ENCODE data around the gene NKD1.
"Not testable (repeated sequence)": the region's sequence is repeated elsewhere in the genome, so short reads cannot be mapped to it uniquely, and the experiment has no call there.

The NKD1 gene

DNA sequence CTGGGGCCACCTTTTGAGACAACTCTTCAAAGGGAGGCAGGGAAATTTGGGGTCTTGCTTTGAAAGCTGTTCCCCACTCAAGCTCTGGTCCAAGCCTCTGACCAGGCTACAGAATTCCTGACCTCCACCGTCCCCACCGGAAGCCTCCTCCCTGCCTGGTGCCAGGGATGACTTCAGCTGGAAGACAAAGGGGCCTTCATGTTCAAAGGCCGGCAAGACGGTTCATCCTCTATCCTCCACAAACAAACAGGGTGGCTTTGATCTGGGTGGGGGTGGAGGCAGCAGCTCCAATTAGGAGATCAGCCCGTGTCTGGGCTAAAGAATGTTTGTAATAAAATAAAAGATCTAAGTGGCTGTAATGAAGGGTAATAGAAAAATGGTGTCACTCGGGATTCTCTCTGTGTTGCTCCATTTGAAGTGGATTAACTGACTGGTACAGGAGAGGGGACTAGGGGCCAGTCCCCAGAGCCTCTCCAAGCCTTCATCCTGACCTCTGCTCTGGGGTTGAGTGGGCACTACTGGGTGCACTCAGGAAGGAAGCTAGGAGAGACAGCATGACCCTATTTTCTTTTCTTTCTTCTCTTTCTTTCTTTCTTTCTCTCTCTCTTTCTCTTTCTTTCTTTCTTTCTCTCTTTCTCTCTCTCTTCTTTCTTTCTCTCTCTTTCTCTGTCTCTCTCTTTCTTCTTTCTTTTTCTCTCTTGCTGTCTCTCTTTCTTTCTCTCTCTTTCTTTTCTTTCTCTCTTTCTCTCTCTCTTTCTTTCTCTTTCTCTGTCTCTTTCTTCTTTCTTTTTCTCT is 27.5 kb upstream of the NKD1 start:
- DNase-seq: no peak

GRCh38 chr16:50521246-50521900 is 26.8 kb upstream of the NKD1 start:
- DNase-seq: no peak

GRCh38 chr16:50522324-50522723 is 25.9 kb upstream of the NKD1 start:
- no peak for DNase-seq

DNA sequence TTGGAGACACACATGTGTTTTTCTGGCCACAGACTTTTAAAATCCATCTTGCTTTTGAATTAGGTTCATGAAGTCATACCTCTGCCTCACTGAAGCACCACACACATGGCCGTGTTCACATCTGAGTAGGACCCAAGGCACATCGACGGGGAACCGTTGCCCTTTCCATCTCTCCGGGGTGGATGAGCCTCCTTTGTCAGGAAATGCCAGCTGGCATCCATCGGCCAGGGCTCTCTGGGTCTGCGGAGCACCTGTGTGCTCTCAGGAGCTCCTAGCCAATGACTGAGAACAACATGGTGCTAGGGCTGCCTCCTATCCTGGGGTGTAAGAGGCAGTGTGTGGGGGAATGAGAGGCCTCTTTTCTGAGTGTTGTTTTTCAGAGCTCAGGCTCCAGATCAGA is 24.5 kb upstream of the NKD1 start:
- no peak for DNase-seq

DNA sequence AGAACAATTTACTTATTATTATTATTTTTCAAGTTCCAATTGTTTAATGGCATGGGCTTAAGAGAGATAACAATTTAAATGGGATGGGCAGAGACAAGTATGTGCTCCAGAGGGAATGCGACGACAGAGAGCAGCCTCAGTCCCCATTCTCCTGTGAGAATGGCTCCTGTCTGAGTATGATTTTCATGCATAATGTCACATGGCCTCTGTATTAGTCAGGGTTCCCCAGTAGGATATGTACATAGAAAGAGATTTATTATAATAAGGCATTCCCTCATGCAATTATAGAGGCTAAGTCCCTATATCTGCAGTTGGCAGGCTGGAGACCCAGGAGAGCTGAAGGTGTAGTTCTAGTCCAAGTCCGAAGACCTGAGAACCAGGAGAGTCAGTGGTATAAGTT is 22.9 kb upstream of the NKD1 start:
- DNase-seq: no peak

DNA sequence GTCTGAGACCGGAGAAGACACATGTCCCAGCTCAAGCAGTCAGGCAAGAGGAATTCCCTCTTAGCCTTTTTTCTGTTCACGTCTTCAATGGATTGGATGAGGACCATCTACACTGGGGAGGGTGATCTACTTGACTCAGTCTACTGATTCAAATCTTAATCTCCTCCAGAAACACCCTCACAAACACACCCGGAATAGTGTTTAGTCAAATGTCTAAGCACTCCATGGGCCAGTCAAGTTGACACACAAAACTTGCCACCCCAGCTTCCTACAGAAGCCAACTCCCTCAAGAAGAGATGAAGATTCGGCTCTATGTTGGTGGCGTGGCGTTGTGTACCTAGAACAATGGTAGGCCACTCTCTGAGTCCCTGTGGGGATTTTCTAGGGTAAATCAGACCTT is 22.5 kb upstream of the NKD1 start:
- DNase-seq: no peak

DNA sequence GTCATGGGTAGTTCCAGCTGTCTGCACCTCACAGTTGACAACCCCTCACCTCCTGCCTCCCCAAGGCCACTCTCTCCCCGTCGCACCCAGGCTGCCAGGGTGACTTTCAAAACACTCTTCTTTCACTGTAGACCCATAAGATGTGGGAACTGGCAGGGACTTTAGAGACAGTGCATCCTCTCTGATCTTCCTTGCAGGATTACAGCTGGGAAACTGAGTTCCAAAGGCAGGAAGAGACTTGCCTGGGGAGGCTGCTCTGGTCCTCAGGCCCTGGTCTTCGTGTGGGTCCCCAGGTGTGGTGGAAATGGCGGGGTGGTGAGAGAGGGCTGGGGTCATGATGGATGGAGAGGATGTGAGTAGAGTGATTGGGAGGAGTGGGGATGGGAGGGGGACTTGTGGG is 21.9 kb upstream of the NKD1 start:
- DNase-seq: no peak

- DNase-seq: no peak
Measured at GRCh38 chr16:50526796-50527195, 21.4 kb upstream of the NKD1 start.

DNA sequence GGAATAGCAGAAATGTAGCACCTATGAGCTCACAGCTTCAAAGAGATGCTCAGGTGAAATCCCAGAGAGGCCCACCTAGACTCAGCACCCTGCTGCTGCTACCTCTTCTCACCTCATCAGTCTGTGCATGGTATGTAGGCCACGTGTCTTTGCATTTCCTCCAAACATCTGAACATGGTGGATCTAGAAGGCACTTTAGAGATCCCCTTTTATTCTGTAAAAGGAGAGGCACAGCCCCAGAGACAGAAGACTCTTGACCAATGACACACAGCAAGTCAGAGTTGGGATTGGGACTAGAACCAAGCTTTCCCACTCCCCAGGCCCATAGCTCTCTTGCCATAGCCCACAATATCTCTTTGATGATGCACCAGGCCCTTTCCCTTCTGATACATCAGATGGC is 19.4 kb upstream of the NKD1 start:
- DNase-seq: no peak

DNA sequence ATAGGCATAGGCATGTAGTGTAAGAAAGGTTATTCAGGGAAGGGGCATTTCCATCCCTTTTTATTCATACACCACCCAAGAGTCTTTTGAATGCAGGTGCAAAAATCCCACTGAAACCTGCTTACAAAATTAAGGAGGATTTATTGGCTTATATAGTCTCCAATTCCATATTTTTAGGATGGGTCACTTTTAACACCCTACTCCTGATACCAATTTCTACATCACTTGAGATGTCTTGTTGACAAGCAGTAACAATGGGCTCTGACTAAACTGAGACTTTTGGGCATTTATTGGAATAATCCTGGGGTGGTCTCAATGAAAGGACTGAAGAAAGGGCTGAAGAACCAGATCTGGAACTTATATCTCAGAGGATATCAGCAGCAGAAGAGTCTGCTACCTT is 18.9 kb upstream of the NKD1 start:
- no peak for DNase-seq

- no peak for DNase-seq
Measured at GRCh38 chr16:50530277-50531236, 17.6 kb upstream of the NKD1 start.

- no peak for DNase-seq
Measured at GRCh38 chr16:50531359-50531758, 16.8 kb upstream of the NKD1 start.

DNA sequence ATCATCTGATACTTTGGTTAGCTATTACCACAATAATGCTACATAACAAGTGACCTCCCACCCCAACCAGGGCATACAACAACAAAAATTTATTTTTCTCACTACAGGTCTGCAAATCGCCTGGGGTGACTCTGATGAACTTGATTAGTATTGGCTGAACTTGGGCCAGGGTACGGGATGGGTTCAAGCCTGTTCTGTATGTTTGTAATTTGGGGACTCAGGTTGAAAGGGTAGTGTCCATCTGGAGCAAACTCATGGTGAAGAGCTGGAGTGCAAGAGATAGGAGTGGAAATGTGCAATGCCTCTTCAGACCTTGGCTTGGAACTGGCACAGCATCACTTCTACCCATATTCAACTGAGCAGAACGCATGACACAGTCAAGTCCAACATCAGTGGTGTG is 16.3 kb upstream of the NKD1 start:
- DNase-seq: no peak

DNA sequence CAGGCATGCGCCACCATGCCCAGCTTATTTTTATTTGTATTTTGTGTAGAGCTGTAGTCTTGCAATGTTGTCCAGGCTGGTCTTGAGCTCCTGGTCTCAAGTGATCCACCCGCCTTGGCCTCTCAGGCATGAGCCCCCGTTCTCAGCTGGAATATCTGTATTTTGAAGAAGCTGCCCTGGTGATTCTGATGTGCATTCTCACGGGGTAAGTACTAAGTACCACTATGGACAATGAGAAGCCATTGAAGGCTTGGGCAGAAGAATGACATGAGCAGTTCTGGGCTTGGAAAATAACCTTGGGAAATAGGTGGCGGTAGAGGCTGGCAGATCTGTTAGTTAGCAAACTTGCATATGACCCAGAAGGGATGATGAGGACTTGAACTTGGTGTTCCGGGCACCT is 15.6 kb upstream of the NKD1 start:
- no peak for DNase-seq

- no peak for DNase-seq
Measured at GRCh38 chr16:50533317-50533716, 14.9 kb upstream of the NKD1 start.

DNA sequence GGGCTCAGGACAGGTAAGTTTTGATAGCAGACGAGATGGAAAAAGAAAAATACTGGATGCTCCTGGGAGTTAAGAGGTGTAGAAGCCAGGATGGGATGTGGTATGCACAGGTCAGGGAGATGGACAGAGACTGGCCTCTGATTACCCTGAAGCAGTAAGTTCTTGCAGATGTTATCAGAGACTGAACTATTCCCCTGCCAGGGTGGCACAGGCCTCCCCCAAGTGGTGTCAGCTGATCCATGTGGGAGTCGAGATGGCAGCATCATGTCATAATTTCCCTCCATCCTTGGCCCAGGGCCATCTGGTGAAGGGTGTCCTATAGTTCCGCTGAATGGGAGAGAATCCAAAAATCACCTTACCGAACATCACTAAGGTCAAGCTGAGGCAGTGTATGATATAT is 14.1 kb upstream of the NKD1 start:
- no peak for DNase-seq

- no peak for DNase-seq
Measured at GRCh38 chr16:50534556-50534955, 13.6 kb upstream of the NKD1 start.

DNA sequence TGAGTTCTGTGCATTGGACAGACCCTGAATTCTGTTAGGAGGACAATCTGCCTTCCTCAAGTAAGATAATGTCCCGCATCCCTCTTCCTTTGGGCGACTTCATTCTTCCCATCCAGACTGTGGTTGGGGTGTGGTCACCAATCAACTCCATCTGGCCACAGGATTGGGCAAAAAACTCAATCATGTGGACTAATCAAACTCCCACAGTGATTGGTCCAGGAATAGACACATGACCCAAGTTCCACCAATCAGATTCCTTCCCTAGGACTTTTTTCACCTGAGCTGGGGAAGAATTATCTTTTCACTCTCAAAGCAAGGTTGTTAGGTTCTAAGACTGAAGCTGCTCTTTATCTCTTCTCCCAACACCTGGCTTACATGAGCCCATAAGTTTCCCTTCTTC is 13.2 kb upstream of the NKD1 start:
- no peak for DNase-seq

DNA sequence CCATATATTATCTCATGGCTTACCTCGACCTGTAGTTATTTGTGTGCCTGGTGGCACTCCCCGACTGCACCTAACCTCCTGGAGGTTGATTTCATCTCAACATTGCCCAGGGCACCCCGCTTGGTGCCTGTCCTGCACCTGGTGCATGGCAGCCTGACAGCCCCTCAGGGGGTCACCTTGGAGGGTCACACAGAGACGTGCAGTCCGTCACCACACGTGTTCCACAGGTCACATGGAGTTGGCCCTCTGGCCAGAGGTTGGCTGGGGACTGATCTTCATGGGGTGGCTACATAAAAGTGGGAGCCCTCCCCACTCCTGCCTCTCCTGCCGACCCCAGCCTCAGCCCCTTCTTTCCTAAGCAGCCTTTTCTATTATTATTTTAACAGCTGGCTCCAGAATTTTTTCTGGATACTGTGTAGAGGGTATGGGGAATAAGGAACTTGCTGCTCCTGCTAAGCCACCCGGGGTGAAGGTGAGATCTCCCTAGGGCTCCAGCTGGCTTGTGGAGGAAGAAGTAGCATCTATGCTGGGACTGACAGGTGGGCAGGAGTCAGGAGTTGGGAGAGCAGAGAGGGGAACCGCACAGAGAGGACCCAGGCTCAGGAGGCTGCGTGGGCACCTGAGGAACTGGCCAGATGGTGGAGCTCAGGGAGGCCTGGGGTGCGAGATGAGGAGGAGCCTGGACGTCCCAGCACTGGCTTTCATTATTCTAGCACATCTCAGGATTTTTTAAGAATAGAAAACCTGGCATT is 12.5 kb upstream of the NKD1 start:
- DNase-seq: no peak

- DNase-seq: not testable (repeated sequence)
Measured at GRCh38 chr16:50536258-50536645, 11.9 kb upstream of the NKD1 start.

GRCh38 chr16:50537533-50538290 is 10.5 kb upstream of the NKD1 start:
- no peak for DNase-seq

DNA sequence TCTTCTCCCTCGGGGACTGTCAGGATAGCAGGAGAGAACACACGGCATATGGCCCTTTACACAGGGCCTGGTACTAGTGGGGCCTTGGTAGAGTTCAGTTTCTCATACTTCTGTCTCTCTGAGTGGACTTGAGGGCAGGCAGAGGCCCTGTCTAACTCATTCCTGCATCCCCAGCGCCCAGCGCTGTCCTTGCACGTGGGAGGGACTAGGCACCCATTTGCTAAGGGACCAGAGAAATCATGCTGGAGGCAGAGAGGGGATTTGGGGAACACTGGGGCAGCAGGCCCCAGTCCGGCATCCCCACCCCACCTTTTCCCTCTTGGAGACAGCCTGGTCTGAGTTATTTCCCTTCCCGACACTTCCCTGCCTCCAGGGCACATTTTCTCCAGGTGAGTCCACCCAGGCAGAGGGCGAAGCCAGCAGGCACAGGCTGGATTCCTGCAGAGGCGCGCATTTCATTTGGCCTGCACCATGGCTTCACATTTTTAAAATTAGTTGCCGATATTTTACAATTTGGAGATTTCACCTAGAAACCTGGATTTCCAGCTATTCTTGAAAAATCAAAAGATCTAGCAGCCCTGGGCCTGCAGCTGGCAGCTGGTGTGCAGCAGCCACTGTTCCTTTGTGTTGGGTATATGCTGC is 9.7 kb upstream of the NKD1 start:
- DNase-seq: no peak

All from HCEC 1CT (cell line).